Astrocyte of the spinal cord (primary cell): ENCODE data around the gene BUB1B.
"Not testable (repeated sequence)": the region's sequence is repeated elsewhere in the genome, so short reads cannot be mapped to it uniquely, and the experiment has no call there.

ENCODE experiments used
- DNase-seq: peaks from one replicate; pipeline ENCODE4 v3.0.0; 2011; ENCODE audit warnings: low read depth, low spot score
- H3K4me3 ChIP-seq: 2 replicates; pipeline ENCODE4 v1.5.1; 2011; ENCODE audit warnings: low read depth, mild to moderate bottlenecking, low read length, moderate library complexity
- CTCF ChIP-seq: IDR thresholded peaks from 2 replicates; pipeline ENCODE4 v1.5.1; 2012; ENCODE audit warnings: low read depth, mild to moderate bottlenecking, low read length, inconsistent platforms
- in situ Hi-C: cut with HindIII; loops from 2 replicates; pipeline ENCODE4 v1.10.0; 2017; ENCODE audit warnings: low sequenced_read_pairs

The BUB1B gene

GRCh38 chr15:40130118-40130517, 30.8 kb upstream of the BUB1B start:
- no peak for DNase-seq
- TF ChIP-seq CTCF, result no peak
- in situ Hi-C loops, result no loop called here
- H3K4me3 ChIP-seq, result no peak overlapping the region

DNA sequence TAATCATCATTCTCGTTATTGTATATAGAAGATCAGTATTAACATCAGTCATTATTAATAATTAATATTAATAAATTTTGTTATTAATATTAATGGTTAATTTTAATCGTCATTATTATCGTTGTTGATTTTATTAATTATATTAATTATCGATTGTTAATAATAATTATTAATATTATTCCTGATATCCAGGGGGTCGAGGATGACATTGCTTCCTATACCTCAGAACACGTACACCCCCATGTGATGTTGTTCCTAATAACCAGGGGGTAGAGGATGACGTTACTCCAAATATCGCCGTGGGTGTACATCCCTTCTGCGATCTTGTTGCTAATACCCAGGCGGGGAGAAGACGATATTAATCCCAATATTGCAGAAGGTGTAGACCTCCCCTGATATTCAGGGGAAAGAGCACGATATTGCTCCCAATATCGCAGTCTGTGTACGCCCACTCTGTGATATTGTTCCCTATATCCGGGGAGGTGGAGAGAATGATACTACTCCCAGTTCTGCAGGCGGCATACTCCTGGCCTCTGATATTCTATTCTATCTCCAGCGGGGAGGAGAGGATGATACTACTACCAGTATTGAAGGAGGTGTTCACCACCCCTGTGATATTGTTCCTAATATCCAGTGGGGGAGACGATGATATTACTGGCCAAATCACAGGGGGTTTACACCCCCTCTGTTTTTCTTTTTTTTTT, 29.9 kb upstream of the BUB1B start:
- in situ Hi-C loops, result no loop called here
- H3K4me3 ChIP-seq, result no peak overlapping the region
- no peak for DNase-seq
- TF ChIP-seq CTCF, result no peak

GRCh38 chr15:40133544-40133943, 27.3 kb upstream of the BUB1B start:
- no peak overlapping the region for H3K4me3 ChIP-seq
- TF ChIP-seq CTCF, result no peak
- no peak for DNase-seq
- in situ Hi-C loops, result no loop called here

DNA sequence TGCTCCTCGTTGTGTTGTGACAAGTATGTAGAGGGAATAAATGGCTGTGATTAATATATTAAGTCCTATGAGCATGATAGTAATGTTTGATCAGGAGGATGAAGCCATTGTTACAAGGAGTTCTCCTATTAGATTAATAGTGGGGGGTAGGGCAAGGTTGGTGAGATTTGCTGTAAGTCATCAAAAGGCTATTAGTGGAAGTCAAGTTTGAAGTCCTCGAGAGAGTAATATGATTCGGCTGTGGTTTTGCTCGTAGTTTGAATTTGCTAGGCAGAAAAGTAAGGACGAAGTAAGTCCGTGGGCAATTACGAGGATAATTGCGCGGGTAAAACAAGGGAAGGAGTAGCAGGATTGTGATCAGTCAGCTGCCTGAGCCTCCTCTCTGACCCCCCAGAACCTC, 26.0 kb upstream of the BUB1B start:
- H3K4me3 ChIP-seq, result no peak overlapping the region
- in situ Hi-C loops, result no loop called here
- TF ChIP-seq CTCF, result no peak
- DNase-seq, result no peak

- H3K4me3 ChIP-seq, in situ Hi-C loops: not testable (repeated sequence)
These were observed 24.9 kb upstream of the BUB1B start for GRCh38 chr15:40135846-40136450.

GRCh38 chr15:40136470-40137302, 24.2 kb upstream of the BUB1B start:
- no peak for DNase-seq
- TF ChIP-seq CTCF, result no peak
- in situ Hi-C loops, result no loop called here
- no peak overlapping the region for H3K4me3 ChIP-seq

More at GRCh38 chr15:40135846-40136450, 24.9 kb upstream of the BUB1B start:
- not testable (repeated sequence) for DNase-seq
